K562 (cell line): ENCODE results near the gene SEH1L. TPM values are rescaled to one million over a fixed set of nuclear protein-coding genes. Genes with fewer than 3 reads are reported as not detected.

Experiments used
- NUFIP1 ChIP-seq: fragments of 450-650 bp; IDR thresholded peaks from 2 replicates; pipeline ENCODE4 v1.6.1; 2018; ENCODE audit not compliant: partially characterized antibody
- TSC22D4 ChIP-seq: fragments of 450-650 bp; IDR thresholded peaks from 2 replicates; pipeline ENCODE4 v1.6.1; 2016; ENCODE audit warnings: missing genetic modification characterization, missing biosample characterization, control low read depth
- polyA plus RNA-seq, 8 experiments: library from polyadenylated mRNA; depleted of rRNA in 4 of 8; stranded (reverse) in 5 of 8; unstranded in 3 of 8; fragments of >200 nt; fragmentation: Nextera tagmentation in 2 of 8; fragmentation: Illumina TruSeq in 1 of 8; extraction: Ambion mirVana in 2 of 8; extraction: Trizol in 1 of 8; gene quantifications; 2 replicates each; pipeline versions ENCODE4 v1.2.1 to v1.2.3, GENCODE V29; 2011 to 2014; ENCODE audit warnings: inconsistent platforms in 1 of 8, missing spikeins in 1 of 8
- total RNA-seq, 7 experiments: library from RNA; depleted of rRNA in 6 of 7; stranded (reverse); fragments of >200 nt in 6 of 7; fragmentation: Illumina TruSeq in 2 of 7; extraction: Trizol in 2 of 7; gene quantifications; 2 replicates each; pipeline versions ENCODE4 v1.2.1 to v1.2.3, GENCODE V29; 2011 to 2021; ENCODE audit warnings: low replicate concordance in 1 of 7
- TF ChIP-seq, protein P1 (sequence below), 2 experiments: fragments of 450-650 bp in 1 of 2; sonication (generic) in 1 of 2; formaldehyde crosslinking in 1 of 2; IDR thresholded peaks; 2 replicates each; pipeline versions ENCODE4 v1.7.1 to v1.9.0; 2016 to 2022; ENCODE audit warnings: inconsistent platforms in 1 of 2, mild to moderate bottlenecking in 1 of 2, missing genetic modification reagents in 1 of 2

The SEH1L gene
- total and polyA plus RNA-seq, 9 of the 15 experiments (the other 6 are each of a cell fraction or from before 2014, with no cell fraction given), result 62.2 to 180 (median 108) TPM

- TF ChIP-seq, protein P1, sequence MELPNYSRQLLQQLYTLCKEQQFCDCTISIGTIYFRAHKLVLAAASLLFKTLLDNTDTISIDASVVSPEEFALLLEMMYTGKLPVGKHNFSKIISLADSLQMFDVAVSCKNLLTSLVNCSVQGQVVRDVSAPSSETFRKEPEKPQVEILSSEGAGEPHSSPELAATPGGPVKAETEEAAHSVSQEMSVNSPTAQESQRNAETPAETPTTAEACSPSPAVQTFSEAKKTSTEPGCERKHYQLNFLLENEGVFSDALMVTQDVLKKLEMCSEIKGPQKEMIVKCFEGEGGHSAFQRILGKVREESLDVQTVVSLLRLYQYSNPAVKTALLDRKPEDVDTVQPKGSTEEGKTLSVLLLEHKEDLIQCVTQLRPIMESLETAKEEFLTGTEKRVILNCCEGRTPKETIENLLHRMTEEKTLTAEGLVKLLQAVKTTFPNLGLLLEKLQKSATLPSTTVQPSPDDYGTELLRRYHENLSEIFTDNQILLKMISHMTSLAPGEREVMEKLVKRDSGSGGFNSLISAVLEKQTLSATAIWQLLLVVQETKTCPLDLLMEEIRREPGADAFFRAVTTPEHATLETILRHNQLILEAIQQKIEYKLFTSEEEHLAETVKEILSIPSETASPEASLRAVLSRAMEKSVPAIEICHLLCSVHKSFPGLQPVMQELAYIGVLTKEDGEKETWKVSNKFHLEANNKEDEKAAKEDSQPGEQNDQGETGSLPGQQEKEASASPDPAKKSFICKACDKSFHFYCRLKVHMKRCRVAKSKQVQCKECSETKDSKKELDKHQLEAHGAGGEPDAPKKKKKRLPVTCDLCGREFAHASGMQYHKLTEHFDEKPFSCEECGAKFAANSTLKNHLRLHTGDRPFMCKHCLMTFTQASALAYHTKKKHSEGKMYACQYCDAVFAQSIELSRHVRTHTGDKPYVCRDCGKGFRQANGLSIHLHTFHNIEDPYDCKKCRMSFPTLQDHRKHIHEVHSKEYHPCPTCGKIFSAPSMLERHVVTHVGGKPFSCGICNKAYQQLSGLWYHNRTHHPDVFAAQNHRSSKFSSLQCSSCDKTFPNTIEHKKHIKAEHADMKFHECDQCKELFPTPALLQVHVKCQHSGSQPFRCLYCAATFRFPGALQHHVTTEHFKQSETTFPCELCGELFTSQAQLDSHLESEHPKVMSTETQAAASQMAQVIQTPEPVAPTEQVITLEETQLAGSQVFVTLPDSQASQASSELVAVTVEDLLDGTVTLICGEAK (IDR thresholded peaks at IDR 0.05), result 0 out of 2 replicates have a peak, but pooled peaks have one; percentile 19
- TF ChIP-seq, protein P1 (CRISPR knock-in tag; IDR thresholded peaks at IDR 0.05), result no peak
- TF ChIP-seq TSC22D4 (tag) (no peak), NUFIP1 (no peak)
Measured at GRCh38 chr18:12946549-12947284, 1.1 kb upstream of the SEH1L start (continued).
